Measurements from ENCODE around the gene FAM180A.

- peak in 2 of 5 experiments; percentile 53 to 74 for TF ChIP-seq CTCF (IDR thresholded peaks at IDR 0.05 in 4 of 5, conservative IDR thresholded peaks at IDR 0.05 in 1 of 5)
- TF ChIP-seq POLR2A (IDR thresholded peaks at IDR 0.05): no peak
Measured at GRCh38 chr7:135710417-135711138, 38.0 kb downstream of the FAM180A start.

Measured in gastrocnemius medialis (tissue), 4 donors.